HL-60 (cell line): ENCODE results near the gene UTS2B.

Experiments used
- DNase-seq, 2 experiments: peaks; one replicate each; pipeline ENCODE4 v3.0.0-alpha.2; 2010 to 2020; ENCODE audit warnings: low read depth in 1 of 2, low spot score in 1 of 2
- H3K27ac ChIP-seq: fragments of 250-450 bp; sonication (Bioruptor Pico); replicated peaks from 2 replicates; pipeline ENCODE4 v1.5.1; 2020; ENCODE audit warnings: mild to moderate bottlenecking, moderate library complexity
- H3K27me3 ChIP-seq: fragments of 250-450 bp; sonication (Bioruptor Pico); 2 replicates; pipeline ENCODE4 v1.5.1; 2021; ENCODE audit warnings: mild to moderate bottlenecking, moderate library complexity; ENCODE audit not compliant: insufficient read depth, poor library complexity, severe bottlenecking
- H3K4me3 ChIP-seq: replicated peaks from 2 replicates; pipeline ENCODE4 v1.5.1; 2011; ENCODE audit warnings: mild to moderate bottlenecking, control low read depth, low read length; ENCODE audit not compliant: insufficient read depth
- CTCF ChIP-seq: IDR thresholded peaks from one replicate; pipeline ENCODE4 v1.5.1; 2011; ENCODE audit warnings: low read length, control low read depth, inconsistent platforms; ENCODE audit not compliant: insufficient read depth
- GABPA ChIP-seq: IDR thresholded peaks from 2 replicates; pipeline ENCODE4 v1.6.1; 2012; ENCODE audit warnings: low read depth
- POLR2AphosphoS5 ChIP-seq: IDR thresholded peaks from 2 replicates; pipeline ENCODE4 v1.6.1; 2012; ENCODE audit warnings: low read depth
- REST ChIP-seq: IDR thresholded peaks from 2 replicates; pipeline ENCODE4 v1.6.1; 2012; ENCODE audit warnings: low read depth; ENCODE audit not compliant: insufficient replicate concordance
- SPI1 ChIP-seq: IDR thresholded peaks from 2 replicates; pipeline ENCODE4 v1.6.1; 2012; ENCODE audit warnings: low read depth, mild to moderate bottlenecking, borderline replicate concordance

UTS2B gene

GRCh38 chr3:191302451-191302850, 27.9 kb downstream of the UTS2B start:
- H3K27ac ChIP-seq = no peak overlapping the region
- TF ChIP-seq CTCF = no peak
- no peak for TF ChIP-seq GABPA
- no peak for TF ChIP-seq SPI1
- no peak for TF ChIP-seq POLR2AphosphoS5
- no peak for TF ChIP-seq REST
- no peaks in the 10 kb centered on the region for H3K27me3 ChIP-seq
- no peak overlapping the region for H3K4me3 ChIP-seq
- DNase-seq = no peak

GRCh38 chr3:191301782-191302411, 28.4 kb downstream of the UTS2B start:
- H3K27me3 ChIP-seq = no peaks in the 10 kb centered on the region
- no peak overlapping the region for H3K27ac ChIP-seq
- no peak overlapping the region for H3K4me3 ChIP-seq
- TF ChIP-seq POLR2AphosphoS5 (no peak), SPI1 (no peak), GABPA (no peak), REST (no peak), CTCF (no peak)
- no peak for DNase-seq

GRCh38 chr3:191301017-191301416, 29.3 kb downstream of the UTS2B start:
- TF ChIP-seq CTCF (no peak), GABPA (no peak), REST (no peak), SPI1 (no peak), POLR2AphosphoS5 (no peak)
- no peak for DNase-seq
- Histone ChIP-seq H3K4me3 (no peak overlapping the region), H3K27me3 (no peaks in the 10 kb centered on the region), H3K27ac (no peak overlapping the region)
